PC-9 (cell line): Measurements from ENCODE around the gene MICA.

Source experiments
- EZH2 ChIP-seq: fragments of 200-600 bp; sonication (generic); IDR thresholded peaks from 2 replicates; pipeline ENCODE4 v1.8.0; 2017; ENCODE audit warnings: antibody characterized with exemption, low read depth
- TF ChIP-seq, protein P1 (sequence below): fragments of 200-600 bp; sonication (generic); conservative IDR thresholded peaks from 2 replicates; pipeline ENCODE4 v1.6.1; 2017; ENCODE audit warnings: mixed run types, antibody characterized with exemption, mild to moderate bottlenecking, moderate library complexity

DNA sequence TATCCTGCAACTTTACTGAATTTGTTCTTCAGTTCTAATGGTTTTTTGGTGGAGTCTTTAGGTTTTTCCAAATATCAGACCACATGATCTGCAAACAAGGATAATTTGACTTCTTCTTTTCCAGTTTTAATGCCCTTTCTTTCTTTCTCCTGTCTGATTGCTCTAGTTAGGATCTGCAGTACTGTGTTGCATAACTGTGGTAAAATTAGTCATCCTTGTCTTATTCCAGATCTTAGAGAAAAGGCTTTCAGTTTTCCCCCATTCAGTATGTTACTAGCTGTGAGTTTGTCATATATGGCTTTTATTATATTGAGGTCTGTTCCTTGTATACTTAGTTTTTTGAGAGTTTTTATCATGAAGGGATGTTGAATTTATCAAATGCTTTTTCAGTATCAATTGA is 4.3 kb downstream of the MICA start:
- TF ChIP-seq, protein P1, sequence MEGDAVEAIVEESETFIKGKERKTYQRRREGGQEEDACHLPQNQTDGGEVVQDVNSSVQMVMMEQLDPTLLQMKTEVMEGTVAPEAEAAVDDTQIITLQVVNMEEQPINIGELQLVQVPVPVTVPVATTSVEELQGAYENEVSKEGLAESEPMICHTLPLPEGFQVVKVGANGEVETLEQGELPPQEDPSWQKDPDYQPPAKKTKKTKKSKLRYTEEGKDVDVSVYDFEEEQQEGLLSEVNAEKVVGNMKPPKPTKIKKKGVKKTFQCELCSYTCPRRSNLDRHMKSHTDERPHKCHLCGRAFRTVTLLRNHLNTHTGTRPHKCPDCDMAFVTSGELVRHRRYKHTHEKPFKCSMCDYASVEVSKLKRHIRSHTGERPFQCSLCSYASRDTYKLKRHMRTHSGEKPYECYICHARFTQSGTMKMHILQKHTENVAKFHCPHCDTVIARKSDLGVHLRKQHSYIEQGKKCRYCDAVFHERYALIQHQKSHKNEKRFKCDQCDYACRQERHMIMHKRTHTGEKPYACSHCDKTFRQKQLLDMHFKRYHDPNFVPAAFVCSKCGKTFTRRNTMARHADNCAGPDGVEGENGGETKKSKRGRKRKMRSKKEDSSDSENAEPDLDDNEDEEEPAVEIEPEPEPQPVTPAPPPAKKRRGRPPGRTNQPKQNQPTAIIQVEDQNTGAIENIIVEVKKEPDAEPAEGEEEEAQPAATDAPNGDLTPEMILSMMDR, result no peak
- no peak for TF ChIP-seq EZH2
